Measurements from ENCODE around the gene NFIC.

DNA sequence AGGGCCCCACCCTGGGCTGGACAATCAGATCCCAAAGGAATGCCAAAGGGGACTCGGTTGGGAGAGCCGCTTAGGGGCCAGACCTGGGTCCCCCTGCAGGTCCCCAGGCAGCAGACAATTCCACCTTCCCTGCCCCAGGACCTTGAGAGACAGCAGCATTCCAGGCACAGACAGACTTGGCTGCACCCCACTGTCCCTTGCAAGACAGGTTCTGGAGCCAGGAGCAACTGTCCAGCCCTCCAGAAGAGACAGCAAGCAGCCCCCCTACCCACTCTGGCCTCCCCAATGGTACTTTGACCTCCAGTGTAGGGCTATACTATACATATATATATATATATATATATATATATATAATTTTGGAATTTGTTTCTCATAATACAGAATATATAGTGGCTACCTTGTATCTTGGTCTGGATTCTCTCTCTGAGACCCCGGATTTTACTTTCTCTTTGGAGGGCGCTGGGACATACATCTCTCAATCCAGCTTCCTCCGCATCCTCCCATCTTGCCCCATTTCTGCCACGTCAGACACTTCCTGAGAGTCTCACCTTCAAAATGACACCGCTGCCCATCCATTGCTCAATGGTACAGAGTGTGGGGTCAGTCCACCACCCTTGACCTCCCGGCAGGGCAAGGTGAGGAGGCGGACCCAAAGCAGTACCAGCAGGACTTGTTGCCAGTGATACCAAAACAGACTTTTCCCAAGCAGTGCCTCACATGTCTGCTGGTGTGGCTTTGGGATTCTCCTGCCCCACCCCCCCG is 101.2 kb downstream of the NFIC start:
- TF ChIP-seq POLR2A (IDR thresholded peaks at IDR 0.05) = no peak
- TF ChIP-seq, protein P1, sequence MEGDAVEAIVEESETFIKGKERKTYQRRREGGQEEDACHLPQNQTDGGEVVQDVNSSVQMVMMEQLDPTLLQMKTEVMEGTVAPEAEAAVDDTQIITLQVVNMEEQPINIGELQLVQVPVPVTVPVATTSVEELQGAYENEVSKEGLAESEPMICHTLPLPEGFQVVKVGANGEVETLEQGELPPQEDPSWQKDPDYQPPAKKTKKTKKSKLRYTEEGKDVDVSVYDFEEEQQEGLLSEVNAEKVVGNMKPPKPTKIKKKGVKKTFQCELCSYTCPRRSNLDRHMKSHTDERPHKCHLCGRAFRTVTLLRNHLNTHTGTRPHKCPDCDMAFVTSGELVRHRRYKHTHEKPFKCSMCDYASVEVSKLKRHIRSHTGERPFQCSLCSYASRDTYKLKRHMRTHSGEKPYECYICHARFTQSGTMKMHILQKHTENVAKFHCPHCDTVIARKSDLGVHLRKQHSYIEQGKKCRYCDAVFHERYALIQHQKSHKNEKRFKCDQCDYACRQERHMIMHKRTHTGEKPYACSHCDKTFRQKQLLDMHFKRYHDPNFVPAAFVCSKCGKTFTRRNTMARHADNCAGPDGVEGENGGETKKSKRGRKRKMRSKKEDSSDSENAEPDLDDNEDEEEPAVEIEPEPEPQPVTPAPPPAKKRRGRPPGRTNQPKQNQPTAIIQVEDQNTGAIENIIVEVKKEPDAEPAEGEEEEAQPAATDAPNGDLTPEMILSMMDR (IDR thresholded peaks at IDR 0.05) = no peak

Measured in Peyer's patch (tissue), 4 donors.